Activated T-helper 17 cell treated with anti-CD3 and anti-CD28 coated beads, Interleukin-2, amount 50 U/mL, for 72 hours (primary cell): Measurements from ENCODE around the gene PLEKHA7. TPM values are rescaled to one million over a fixed set of nuclear protein-coding genes. Genes with fewer than 3 reads are reported as not detected.

Experiments
- ATAC-seq: fragments of 150-1000 bp; cut with Tn5 transposase; replicated peaks from 2 replicates; pipeline ENCODE4 v1.10.0; 2021; ENCODE audit warnings: mild to moderate bottlenecking, moderate library complexity
- H3K27ac Mint-ChIP-seq: one replicate; pipeline ENCODE4 v1.8.0; 2022; ENCODE audit warnings: mixed read lengths
- H3K27me3 Mint-ChIP-seq: one replicate; pipeline ENCODE4 v1.8.0; 2022; ENCODE audit warnings: mixed read lengths
- H3K36me3 Mint-ChIP-seq: one replicate; pipeline ENCODE4 v1.8.0; 2022; ENCODE audit warnings: low read depth, mild to moderate bottlenecking, mixed read lengths
- H3K4me1 Mint-ChIP-seq: one replicate; pipeline ENCODE4 v1.8.0; 2022; ENCODE audit warnings: mixed read lengths
- H3K4me3 Mint-ChIP-seq: one replicate; pipeline ENCODE4 v1.8.0; 2022; ENCODE audit warnings: mild to moderate bottlenecking, mixed read lengths
- H3K9me3 Mint-ChIP-seq: one replicate; pipeline ENCODE4 v1.8.0; 2022; ENCODE audit warnings: mixed read lengths
- total RNA-seq, 2 donors: library from RNA; stranded (reverse); gene quantifications; one replicate each; pipeline ENCODE4 v1.2.3, GENCODE V29; 2022

The PLEKHA7 gene
- total RNA-seq, 2 donors from 2014 or later = 2.7 to 35.2 TPM

GRCh38 chr11:16787035-16787742 lies 227.0 kb downstream of the PLEKHA7 start:
- Mint-ChIP-seq H3K27me3 (no peaks in the 10 kb centered on the region), H3K36me3 (peaks cover 29% of the 10 kb centered on the region), H3K4me3 (no peak overlapping the region), H3K9me3 (no peaks in the 10 kb centered on the region), H3K27ac (peak overlapping the region; percentile 56), H3K4me1 (peaks cover 16% of the 10 kb centered on the region)
- ATAC-seq = no peak

- Mint-ChIP-seq H3K27ac (peak overlapping the region; percentile 34), H3K9me3 (no peaks in the 10 kb centered on the region), H3K27me3 (no peaks in the 10 kb centered on the region), H3K4me3 (no peak overlapping the region), H3K36me3 (peaks cover 19% of the 10 kb centered on the region), H3K4me1 (peaks cover 6% of the 10 kb centered on the region)
- no peak for ATAC-seq
Observed at GRCh38 chr11:16786131-16786530, 228.1 kb downstream of the PLEKHA7 start.

- Mint-ChIP-seq H3K4me1 (peaks cover 7% of the 10 kb centered on the region), H3K9me3 (no peaks in the 10 kb centered on the region), H3K36me3 (peaks cover 18% of the 10 kb centered on the region), H3K27me3 (no peaks in the 10 kb centered on the region), H3K27ac (peak overlapping the region; percentile 34), H3K4me3 (no peak overlapping the region)
- peak; percentile 78 for ATAC-seq
Observed at GRCh38 chr11:16785520-16786128, 228.6 kb downstream of the PLEKHA7 start.

GRCh38 chr11:16784666-16785065 lies 229.5 kb downstream of the PLEKHA7 start:
- Mint-ChIP-seq H3K36me3 (peaks cover 10% of the 10 kb centered on the region), H3K4me3 (no peak overlapping the region), H3K9me3 (no peaks in the 10 kb centered on the region), H3K27ac (no peak overlapping the region), H3K27me3 (no peaks in the 10 kb centered on the region), H3K4me1 (peaks cover 9% of the 10 kb centered on the region)
- ATAC-seq = no peak

DNA sequence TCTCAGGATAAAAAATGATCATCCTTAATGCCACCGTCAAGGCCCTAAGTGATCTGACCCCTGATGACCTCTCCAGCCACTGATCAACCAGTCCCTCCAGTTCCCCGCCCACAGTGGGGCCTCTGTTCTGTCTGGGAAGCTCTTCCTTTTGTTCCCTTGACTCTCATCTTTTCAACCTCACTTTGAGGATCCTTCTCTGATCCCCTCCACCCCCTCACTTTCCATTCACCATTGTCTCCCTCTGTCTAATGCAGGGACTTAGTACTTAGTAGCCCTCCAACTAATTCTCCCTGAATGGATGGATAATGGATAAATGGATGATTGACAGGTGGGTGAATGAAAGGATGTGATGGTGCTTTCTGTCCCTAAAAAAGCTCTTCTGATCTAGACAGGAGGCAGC lies 230.1 kb downstream of the PLEKHA7 start:
- Mint-ChIP-seq H3K27me3 (no peaks in the 10 kb centered on the region), H3K4me1 (peaks cover 9% of the 10 kb centered on the region), H3K9me3 (no peaks in the 10 kb centered on the region), H3K36me3 (peaks cover 7% of the 10 kb centered on the region), H3K4me3 (no peak overlapping the region), H3K27ac (no peak overlapping the region)
- no peak for ATAC-seq

DNA sequence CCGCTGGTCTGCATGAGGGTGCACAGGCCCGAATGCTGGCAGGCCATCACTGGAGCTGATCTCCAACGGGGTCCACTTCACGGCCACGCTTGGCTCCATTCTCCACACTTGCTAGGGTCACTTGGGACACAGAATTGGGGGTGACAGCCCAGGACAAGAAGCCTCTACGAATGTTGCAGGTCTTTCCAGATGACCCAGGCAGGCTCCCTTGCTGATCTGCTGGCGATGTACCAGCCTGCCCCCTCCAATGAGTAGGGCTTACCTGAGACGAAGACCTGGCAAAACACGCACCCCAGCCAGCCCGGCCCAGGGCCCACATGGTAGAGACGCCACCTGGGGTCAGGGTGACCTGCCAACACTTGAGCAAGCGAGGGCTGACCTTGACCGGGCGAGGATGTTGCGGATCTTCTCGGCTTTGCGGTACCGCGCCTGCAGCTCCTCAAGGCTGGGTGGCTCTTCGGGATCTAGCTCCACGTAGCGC lies 230.9 kb downstream of the PLEKHA7 start:
- ATAC-seq = no peak
- Mint-ChIP-seq H3K27ac (no peak overlapping the region), H3K4me3 (no peak overlapping the region), H3K9me3 (no peaks in the 10 kb centered on the region), H3K36me3 (peaks cover 5% of the 10 kb centered on the region), H3K27me3 (no peaks in the 10 kb centered on the region), H3K4me1 (peaks cover 8% of the 10 kb centered on the region)

- Mint-ChIP-seq H3K4me1 (peaks cover 4% of the 10 kb centered on the region), H3K9me3 (no peaks in the 10 kb centered on the region), H3K4me3 (no peak overlapping the region), H3K27ac (peak overlapping the region; percentile 41), H3K27me3 (no peaks in the 10 kb centered on the region), H3K36me3 (no peaks in the 10 kb centered on the region)
- no peak for ATAC-seq
Observed at GRCh38 chr11:16781936-16782919, 232.0 kb downstream of the PLEKHA7 start.

DNA sequence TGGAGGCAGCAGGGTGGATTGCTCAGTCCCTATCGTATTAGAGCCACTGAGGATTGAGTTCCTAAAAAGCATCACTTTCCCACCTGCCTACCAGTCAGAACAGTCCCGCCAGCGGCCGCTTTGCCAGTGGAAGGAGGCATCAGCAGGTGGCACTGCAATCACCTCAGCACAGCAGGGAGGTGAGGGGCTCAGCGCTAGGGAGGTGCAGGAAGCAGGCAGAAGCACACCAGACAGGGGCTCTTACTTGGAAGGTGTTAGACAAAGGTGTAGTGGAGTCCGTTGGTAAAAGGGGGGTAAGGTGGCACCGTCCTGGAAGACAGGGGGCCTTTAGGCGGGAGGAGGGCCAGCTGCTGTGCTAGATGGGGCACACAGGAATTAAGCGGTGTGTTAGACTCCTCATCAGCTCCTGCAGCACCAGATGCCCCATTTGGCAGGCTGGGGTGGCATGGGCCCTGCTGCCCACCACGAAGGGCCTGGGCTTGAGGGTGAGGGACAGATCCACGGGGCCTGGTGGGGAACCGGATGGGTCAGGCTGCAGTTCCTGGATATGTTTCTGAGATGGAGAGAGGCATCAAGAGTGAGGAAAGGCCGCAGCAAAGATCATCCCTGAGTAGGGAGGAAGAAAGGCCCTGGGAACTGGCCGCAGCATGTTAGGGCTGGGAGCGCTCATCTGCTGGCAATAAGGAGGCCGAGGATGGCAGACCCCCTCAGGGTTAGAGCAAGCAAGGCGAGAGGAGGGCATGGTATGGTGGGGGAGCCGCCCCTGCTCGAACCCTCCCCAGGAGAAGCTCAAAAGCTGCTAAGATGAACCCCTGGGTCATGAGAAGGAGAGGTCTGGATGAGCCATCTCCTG lies 233.3 kb downstream of the PLEKHA7 start:
- H3K9me3 Mint-ChIP-seq = no peaks in the 10 kb centered on the region
- H3K36me3 Mint-ChIP-seq = no peaks in the 10 kb centered on the region
- H3K4me3 Mint-ChIP-seq = no peak overlapping the region
- ATAC-seq = no peak
- peaks cover 4% of the 10 kb centered on the region for H3K4me1 Mint-ChIP-seq
- H3K27me3 Mint-ChIP-seq = no peaks in the 10 kb centered on the region
- H3K27ac Mint-ChIP-seq = no peak overlapping the region

DNA sequence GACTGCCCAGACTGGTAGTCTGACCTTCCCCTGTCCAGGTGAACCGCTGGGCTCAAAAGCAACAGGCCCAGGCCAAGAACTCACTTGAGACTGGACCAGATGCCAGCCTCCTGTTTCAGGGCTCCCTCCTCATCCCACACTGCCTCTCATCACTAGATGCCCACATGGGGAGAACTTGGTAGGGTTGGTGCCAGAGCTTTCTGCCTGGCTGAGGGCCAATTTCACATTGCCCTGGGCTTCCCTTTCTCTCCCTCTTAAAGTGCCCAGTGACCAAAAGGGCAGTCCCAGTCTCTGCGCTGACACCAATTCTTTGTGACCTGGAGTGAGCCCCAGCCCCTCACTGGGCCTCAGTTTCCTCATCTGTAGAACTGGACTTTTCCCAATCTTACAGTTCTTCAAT lies 234.1 kb downstream of the PLEKHA7 start:
- Mint-ChIP-seq H3K4me3 (no peak overlapping the region), H3K36me3 (no peaks in the 10 kb centered on the region), H3K27ac (no peak overlapping the region), H3K4me1 (peaks cover 4% of the 10 kb centered on the region), H3K27me3 (no peaks in the 10 kb centered on the region), H3K9me3 (no peaks in the 10 kb centered on the region)
- ATAC-seq = no peak

- no peak for ATAC-seq
- Mint-ChIP-seq H3K36me3 (no peaks in the 10 kb centered on the region), H3K27me3 (no peaks in the 10 kb centered on the region), H3K4me3 (no peak overlapping the region), H3K4me1 (peaks cover 4% of the 10 kb centered on the region), H3K27ac (no peak overlapping the region), H3K9me3 (no peaks in the 10 kb centered on the region)
Observed at GRCh38 chr11:16779436-16779835, 234.8 kb downstream of the PLEKHA7 start.

- Mint-ChIP-seq H3K4me3 (no peak overlapping the region), H3K4me1 (peaks cover 4% of the 10 kb centered on the region), H3K27ac (no peak overlapping the region), H3K27me3 (no peaks in the 10 kb centered on the region), H3K9me3 (no peaks in the 10 kb centered on the region), H3K36me3 (no peaks in the 10 kb centered on the region)
- ATAC-seq = no peak
Observed at GRCh38 chr11:16778876-16779275, 235.3 kb downstream of the PLEKHA7 start.

DNA sequence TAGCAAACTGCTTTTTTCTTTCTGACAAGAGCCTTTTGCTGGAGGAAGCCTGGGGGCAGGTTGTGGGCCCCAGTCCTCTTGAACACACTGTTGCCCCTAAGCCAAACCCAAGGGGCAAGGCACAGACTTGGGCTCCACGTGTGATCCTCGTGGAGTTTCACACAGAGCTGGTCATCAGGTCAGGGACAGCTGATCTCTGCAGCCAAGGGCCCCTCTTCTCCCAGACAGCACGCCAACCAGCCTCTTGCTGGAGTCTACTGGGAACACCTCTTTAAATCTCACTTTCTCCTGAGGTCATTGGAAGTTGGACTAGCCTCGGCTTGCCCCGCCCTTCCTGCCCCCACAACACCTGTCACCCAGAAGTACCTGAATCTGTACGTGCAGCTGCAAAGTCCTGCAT lies 235.9 kb downstream of the PLEKHA7 start:
- H3K4me1 Mint-ChIP-seq = peaks cover 4% of the 10 kb centered on the region
- no peak overlapping the region for H3K4me3 Mint-ChIP-seq
- ATAC-seq = no peak

DNA sequence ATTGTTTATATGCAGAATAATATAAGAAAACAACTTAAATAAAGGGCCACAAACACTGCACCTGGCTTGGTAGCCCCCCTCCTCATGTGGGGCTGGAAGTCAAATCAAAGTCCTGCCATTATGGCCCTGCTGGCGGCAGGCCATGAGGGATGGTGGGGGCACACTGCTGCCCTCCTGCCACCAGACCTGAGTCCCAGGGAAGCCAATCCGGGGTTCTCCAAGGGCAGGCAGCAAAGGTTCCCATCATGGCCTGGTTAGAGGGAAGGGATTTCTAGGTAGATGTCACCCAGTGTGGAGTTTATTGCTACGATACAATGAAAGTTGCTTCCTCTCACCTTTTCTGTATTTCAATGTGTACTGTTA lies 236.6 kb downstream of the PLEKHA7 start:
- Mint-ChIP-seq H3K9me3 (no peaks in the 10 kb centered on the region), H3K4me3 (no peak overlapping the region), H3K27ac (no peak overlapping the region), H3K4me1 (peaks cover 4% of the 10 kb centered on the region), H3K36me3 (no peaks in the 10 kb centered on the region), H3K27me3 (no peaks in the 10 kb centered on the region)
- no peak for ATAC-seq

More for the DNA sequence above, 235.9 kb downstream of the PLEKHA7 start:
- no peaks in the 10 kb centered on the region for H3K27me3 Mint-ChIP-seq
- H3K9me3 Mint-ChIP-seq = no peaks in the 10 kb centered on the region
- H3K36me3 Mint-ChIP-seq = no peaks in the 10 kb centered on the region
- no peak overlapping the region for H3K27ac Mint-ChIP-seq
